ENCODE results near the gene EAF1. TPM values are rescaled to one million over a fixed set of nuclear protein-coding genes. Genes with fewer than 3 reads are reported as not detected.

EAF1 gene
- total and polyA plus RNA-seq, 2 of the 8 experiments (the other 6 are each of a cell fraction or from before 2014, with no cell fraction given), result 13.9 to 26.8 TPM

GRCh38 chr3:15420871-15421270 is 6.5 kb upstream of the EAF1 start:
- Histone ChIP-seq H2AK5ac (ENCODE audit: low read depth, low read length) (no peak overlapping the region), H3K79me2 (ENCODE audit: control insufficient read depth in 1 of 2, insufficient read depth in 2 of 2, low read length in 2 of 2) (peaks cover 0 to 6% of the 10 kb centered on the region in 2 experiments; a peak in 1 of 4 replicates), H2AFZ (ENCODE audit: low read length) (no peak overlapping the region), H2BK15ac (ENCODE audit: low read length) (no peak overlapping the region), H3K9ac (replicated peaks in 1 of 4; ENCODE audit: extremely low read depth in 1 of 4, low read depth in 3 of 4, low read length in 3 of 4) (no peak overlapping the region), H3K27me3 (replicated peaks in 1 of 4; ENCODE audit: control insufficient read depth in 3 of 4, extremely low read depth in 1 of 4, insufficient read depth in 3 of 4, low read length in 3 of 4) (no peaks in the 10 kb centered on the region), H3K18ac (ENCODE audit: extremely low read depth, low read length) (no peak overlapping the region), H2BK12ac (ENCODE audit: low read depth, low read length) (no peak overlapping the region), H3K4me1 (replicated peaks in 1 of 4; ENCODE audit: control insufficient read depth in 3 of 4, insufficient read depth in 4 of 4, low read length in 3 of 4) (no peaks in the 10 kb centered on the region), H4K20me1 (replicated peaks in 1 of 2; ENCODE audit: control insufficient read depth in 1 of 2, insufficient read depth in 2 of 2, low read length in 2 of 2) (peaks cover 0 to 3% of the 10 kb centered on the region in 2 experiments), H2BK120ac (replicated peaks; ENCODE audit: low read depth, low read length) (no peak overlapping the region), H4K91ac (replicated peaks; ENCODE audit: insufficient read length, low read length) (no peak overlapping the region), H3K23ac (ENCODE audit: insufficient read length) (no peak overlapping the region), H3K27ac (ENCODE audit: low read depth, low read length) (no peak overlapping the region), H3K79me1 (ENCODE audit: low read depth, low read length) (no peaks in the 10 kb centered on the region), H4K8ac (ENCODE audit: extremely low read depth, insufficient read depth, low read length) (no peak overlapping the region), H3K56ac (replicated peaks; ENCODE audit: insufficient read length, low read depth, low read length) (no peak overlapping the region), H3K4ac (replicated peaks; ENCODE audit: insufficient read length, low read depth, low read length) (no peak overlapping the region), H3K4me2 (ENCODE audit: insufficient read depth in 1 of 2, low read depth in 2 of 2, low read length in 2 of 2) (no peak overlapping the region), H3K9me3 (ENCODE audit: insufficient read depth in 2 of 2, low read depth in 1 of 2, low read length in 1 of 2) (no peaks in the 10 kb centered on the region), H4K5ac (ENCODE audit: insufficient read length, low read depth, low read length) (no peak overlapping the region), H2BK20ac (ENCODE audit: low read length) (no peak overlapping the region), H3K36me3 (ENCODE audit: control insufficient read depth in 2 of 4, insufficient read depth in 4 of 4, low read length in 3 of 4) (peaks cover 2 to 44% (median 13%) of the 10 kb centered on the region in 4 experiments), H3K14ac (ENCODE audit: insufficient read length) (no peak overlapping the region), H2BK5ac (ENCODE audit: low read depth, low read length) (no peak overlapping the region), H3K4me3 (ENCODE audit: extremely low read depth in 1 of 4, insufficient read depth in 2 of 4, low read depth in 3 of 4, low read length in 4 of 4) (no peak overlapping the region), H3K23me2 (ENCODE audit: low read depth, low read length) (no peaks in the 10 kb centered on the region)
- CTCF ChIA-PET (ENCODE audit: partially characterized antibody), result interaction anchor here (1.5 to 2.2 kb wide), 2 partner anchors 16 to 41 kb away, joined by 4 to 7 read pairs; no protein-coding TSS in a partner anchor
- POLR2A ChIA-PET (ENCODE audit: partially characterized antibody), result no interaction called here
- FAIRE-seq, result no peak
- TF ChIP-seq SIRT6 (IDR thresholded peaks at IDR 0.05; ENCODE audit: low read length) (no peak), EGR1 (IDR thresholded peaks at IDR 0.05; ENCODE audit: borderline replicate concordance, low read depth, low read length) (no peak), USF2 (IDR thresholded peaks at IDR 0.05; ENCODE audit: low read length) (no peak), ZNF274 (IDR thresholded peaks at IDR 0.05; ENCODE audit: borderline replicate concordance, extremely low read depth, low read length) (no peak), YY1 (IDR thresholded peaks at IDR 0.05; ENCODE audit: low read depth, low read length) (no peak), RNF2 (IDR thresholded peaks at IDR 0.05; ENCODE audit: borderline replicate concordance, low read depth, low read length, missing control alignments, poor library complexity, severe bottlenecking) (no peak), SAP30 (IDR thresholded peaks at IDR 0.05; ENCODE audit: insufficient read depth, insufficient replicate concordance, low read length) (no peak), SUZ12 (IDR thresholded peaks at IDR 0.05; ENCODE audit: low read length) (no peak), SP4 (IDR thresholded peaks at IDR 0.05; ENCODE audit: low read length) (no peak), SP2 (IDR thresholded peaks at IDR 0.05; ENCODE audit: low read length) (no peak), EP300 (IDR thresholded peaks at IDR 0.05; ENCODE audit: borderline replicate concordance in 1 of 2, low read depth in 2 of 2, low read length in 2 of 2) (no peak)
- no peak for DNase-seq (ENCODE audit: low read depth in 1 of 2, low spot score in 2 of 2)
- WGBS, 2 experiments (ENCODE audit: extremely low coverage in 1 of 2, insufficient coverage in 1 of 2, insufficient read length in 1 of 2, insufficient replicate concordance in 2 of 2, low coverage in 1 of 2, low lambda C conversion rate in 2 of 2, missing lambda C conversion rate in 1 of 2), result 89% methylated on average over 4 of the region's 4 CpGs; no CpG with 5 or more reads in 1 of the 2 experiments

Measured in H1 (cell line).